ENCODE data around the gene SURF4. TPM values are rescaled to one million over a fixed set of nuclear protein-coding genes. Genes with fewer than 3 reads are reported as not detected.

Gene SURF4
- total and polyA plus RNA-seq, 2 of the 13 experiments (the other 11 are each of a cell fraction or from before 2014, with no cell fraction given): 220 to 265 TPM

DNA sequence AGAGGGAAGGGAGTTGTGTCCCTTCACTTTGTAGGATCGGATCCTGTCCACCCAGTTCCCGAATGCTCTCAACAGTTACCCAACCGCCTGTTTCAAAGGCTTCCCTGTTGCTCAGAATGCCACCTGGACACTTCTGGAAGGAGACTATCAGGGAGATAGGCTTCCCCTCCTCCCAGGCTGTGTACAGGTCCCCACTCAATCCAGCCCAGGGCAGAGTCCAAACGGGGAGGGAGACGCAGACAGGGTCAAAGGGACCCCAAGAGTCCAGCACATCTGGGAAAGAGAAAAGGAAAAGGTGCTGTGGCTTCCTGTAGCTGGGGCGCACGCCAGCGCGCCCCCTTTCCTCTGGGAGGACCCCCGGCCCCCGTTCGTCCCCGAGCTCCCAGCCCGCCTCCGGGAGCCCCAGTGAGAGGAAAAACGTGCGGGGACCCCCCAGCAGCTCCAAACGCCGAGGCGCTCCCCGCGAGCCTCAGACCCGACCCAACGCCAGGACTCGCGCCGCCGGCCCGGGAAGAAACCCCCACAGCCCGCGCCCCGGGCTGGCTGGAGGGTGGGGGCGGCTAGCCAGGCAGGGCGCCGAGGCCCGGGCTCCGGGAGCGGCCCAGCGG, 640 bp downstream of the SURF4 start (continued):
- TF ChIP-seq, protein P1, sequence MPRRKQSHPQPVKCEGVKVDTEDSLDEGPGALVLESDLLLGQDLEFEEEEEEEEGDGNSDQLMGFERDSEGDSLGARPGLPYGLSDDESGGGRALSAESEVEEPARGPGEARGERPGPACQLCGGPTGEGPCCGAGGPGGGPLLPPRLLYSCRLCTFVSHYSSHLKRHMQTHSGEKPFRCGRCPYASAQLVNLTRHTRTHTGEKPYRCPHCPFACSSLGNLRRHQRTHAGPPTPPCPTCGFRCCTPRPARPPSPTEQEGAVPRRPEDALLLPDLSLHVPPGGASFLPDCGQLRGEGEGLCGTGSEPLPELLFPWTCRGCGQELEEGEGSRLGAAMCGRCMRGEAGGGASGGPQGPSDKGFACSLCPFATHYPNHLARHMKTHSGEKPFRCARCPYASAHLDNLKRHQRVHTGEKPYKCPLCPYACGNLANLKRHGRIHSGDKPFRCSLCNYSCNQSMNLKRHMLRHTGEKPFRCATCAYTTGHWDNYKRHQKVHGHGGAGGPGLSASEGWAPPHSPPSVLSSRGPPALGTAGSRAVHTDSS (CRISPR knock-in tag; conservative IDR thresholded peaks at IDR 0.05): no peak
- TF ChIP-seq ZNF44 (CRISPR knock-in tag; IDR thresholded peaks at IDR 0.05) (0 out of 2 replicates have a peak, but pooled peaks have one; percentile 46), ZBTB2 (CRISPR knock-in tag; IDR thresholded peaks at IDR 0.05; ENCODE audit: low read depth) (no peak; the same call in 1 of the 2 replicates), CBX5 (CRISPR knock-in tag; IDR thresholded peaks at IDR 0.05; ENCODE audit: borderline replicate concordance) (no peak), ZNF276 (CRISPR knock-in tag; IDR thresholded peaks at IDR 0.05; ENCODE audit: low read depth) (no peak), GABPA (IDR thresholded peaks at IDR 0.05; ENCODE audit: low read depth, low read length) (no peak), GABPA (CRISPR knock-in tag; IDR thresholded peaks at IDR 0.05; ENCODE audit: low read depth) (no peak), JUN (CRISPR knock-in tag; IDR thresholded peaks at IDR 0.05) (no peak), SKI (IDR thresholded peaks at IDR 0.05; ENCODE audit: partially characterized antibody) (peak; percentile 46), SP4 (CRISPR knock-in tag; IDR thresholded peaks at IDR 0.05) (no peak), RXRA (CRISPR knock-in tag; IDR thresholded peaks at IDR 0.05) (no peak), PRPF4 (IDR thresholded peaks at IDR 0.05; ENCODE audit: low read depth, low read length, poor library complexity, severe bottlenecking) (no peak), CREBL2 (CRISPR knock-in tag; IDR thresholded peaks at IDR 0.05; ENCODE audit: borderline replicate concordance) (no peak), KAT8 (CRISPR knock-in tag; IDR thresholded peaks at IDR 0.05) (no peak; the same call in 1 of the 2 replicates), ZNF30 (CRISPR knock-in tag; IDR thresholded peaks at IDR 0.05) (no peak)
- TF ChIP-seq, protein P2, sequence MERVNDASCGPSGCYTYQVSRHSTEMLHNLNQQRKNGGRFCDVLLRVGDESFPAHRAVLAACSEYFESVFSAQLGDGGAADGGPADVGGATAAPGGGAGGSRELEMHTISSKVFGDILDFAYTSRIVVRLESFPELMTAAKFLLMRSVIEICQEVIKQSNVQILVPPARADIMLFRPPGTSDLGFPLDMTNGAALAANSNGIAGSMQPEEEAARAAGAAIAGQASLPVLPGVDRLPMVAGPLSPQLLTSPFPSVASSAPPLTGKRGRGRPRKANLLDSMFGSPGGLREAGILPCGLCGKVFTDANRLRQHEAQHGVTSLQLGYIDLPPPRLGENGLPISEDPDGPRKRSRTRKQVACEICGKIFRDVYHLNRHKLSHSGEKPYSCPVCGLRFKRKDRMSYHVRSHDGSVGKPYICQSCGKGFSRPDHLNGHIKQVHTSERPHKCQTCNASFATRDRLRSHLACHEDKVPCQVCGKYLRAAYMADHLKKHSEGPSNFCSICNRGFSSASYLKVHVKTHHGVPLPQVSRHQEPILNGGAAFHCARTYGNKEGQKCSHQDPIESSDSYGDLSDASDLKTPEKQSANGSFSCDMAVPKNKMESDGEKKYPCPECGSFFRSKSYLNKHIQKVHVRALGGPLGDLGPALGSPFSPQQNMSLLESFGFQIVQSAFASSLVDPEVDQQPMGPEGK (CRISPR knock-in tag; IDR thresholded peaks at IDR 0.05): peak; percentile 20; the same call in 1 of the 2 replicates
- TF ChIP-seq, protein P3, sequence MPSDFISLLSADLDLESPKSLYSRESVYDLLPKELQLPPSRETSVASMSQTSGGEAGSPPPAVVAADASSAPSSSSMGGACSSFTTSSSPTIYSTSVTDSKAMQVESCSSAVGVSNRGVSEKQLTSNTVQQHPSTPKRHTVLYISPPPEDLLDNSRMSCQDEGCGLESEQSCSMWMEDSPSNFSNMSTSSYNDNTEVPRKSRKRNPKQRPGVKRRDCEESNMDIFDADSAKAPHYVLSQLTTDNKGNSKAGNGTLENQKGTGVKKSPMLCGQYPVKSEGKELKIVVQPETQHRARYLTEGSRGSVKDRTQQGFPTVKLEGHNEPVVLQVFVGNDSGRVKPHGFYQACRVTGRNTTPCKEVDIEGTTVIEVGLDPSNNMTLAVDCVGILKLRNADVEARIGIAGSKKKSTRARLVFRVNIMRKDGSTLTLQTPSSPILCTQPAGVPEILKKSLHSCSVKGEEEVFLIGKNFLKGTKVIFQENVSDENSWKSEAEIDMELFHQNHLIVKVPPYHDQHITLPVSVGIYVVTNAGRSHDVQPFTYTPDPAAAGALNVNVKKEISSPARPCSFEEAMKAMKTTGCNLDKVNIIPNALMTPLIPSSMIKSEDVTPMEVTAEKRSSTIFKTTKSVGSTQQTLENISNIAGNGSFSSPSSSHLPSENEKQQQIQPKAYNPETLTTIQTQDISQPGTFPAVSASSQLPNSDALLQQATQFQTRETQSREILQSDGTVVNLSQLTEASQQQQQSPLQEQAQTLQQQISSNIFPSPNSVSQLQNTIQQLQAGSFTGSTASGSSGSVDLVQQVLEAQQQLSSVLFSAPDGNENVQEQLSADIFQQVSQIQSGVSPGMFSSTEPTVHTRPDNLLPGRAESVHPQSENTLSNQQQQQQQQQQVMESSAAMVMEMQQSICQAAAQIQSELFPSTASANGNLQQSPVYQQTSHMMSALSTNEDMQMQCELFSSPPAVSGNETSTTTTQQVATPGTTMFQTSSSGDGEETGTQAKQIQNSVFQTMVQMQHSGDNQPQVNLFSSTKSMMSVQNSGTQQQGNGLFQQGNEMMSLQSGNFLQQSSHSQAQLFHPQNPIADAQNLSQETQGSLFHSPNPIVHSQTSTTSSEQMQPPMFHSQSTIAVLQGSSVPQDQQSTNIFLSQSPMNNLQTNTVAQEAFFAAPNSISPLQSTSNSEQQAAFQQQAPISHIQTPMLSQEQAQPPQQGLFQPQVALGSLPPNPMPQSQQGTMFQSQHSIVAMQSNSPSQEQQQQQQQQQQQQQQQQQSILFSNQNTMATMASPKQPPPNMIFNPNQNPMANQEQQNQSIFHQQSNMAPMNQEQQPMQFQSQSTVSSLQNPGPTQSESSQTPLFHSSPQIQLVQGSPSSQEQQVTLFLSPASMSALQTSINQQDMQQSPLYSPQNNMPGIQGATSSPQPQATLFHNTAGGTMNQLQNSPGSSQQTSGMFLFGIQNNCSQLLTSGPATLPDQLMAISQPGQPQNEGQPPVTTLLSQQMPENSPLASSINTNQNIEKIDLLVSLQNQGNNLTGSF (CRISPR knock-in tag; IDR thresholded peaks at IDR 0.05): no peak
